HFFc6 (cell line): Measurements from ENCODE around the gene SV2B. TPM values are rescaled to one million over a fixed set of nuclear protein-coding genes. Genes with fewer than 3 reads are reported as not detected.

Experiments used
- DNase-seq: peaks from one replicate; pipeline ENCODE4 v3.0.0-alpha.2; 2018
- H3K27ac Mint-ChIP-seq: 2 replicates; pipeline ENCODE4 v1.8.0; 2020; ENCODE audit warnings: mild to moderate bottlenecking, mixed read lengths
- H3K27me3 Mint-ChIP-seq: 2 replicates; pipeline ENCODE4 v1.8.0; 2021; ENCODE audit warnings: mild to moderate bottlenecking, moderate library complexity, mixed read lengths; ENCODE audit not compliant: insufficient read depth
- H3K36me3 Mint-ChIP-seq: 2 replicates; pipeline ENCODE4 v1.8.0; 2021; ENCODE audit warnings: low read depth, mixed read lengths
- H3K4me1 Mint-ChIP-seq: 2 replicates; pipeline ENCODE4 v1.8.0; 2020; ENCODE audit warnings: low read depth, mixed read lengths
- H3K4me3 Mint-ChIP-seq: 2 replicates; pipeline ENCODE4 v1.8.0; 2020; ENCODE audit warnings: mild to moderate bottlenecking, moderate library complexity, mixed read lengths
- H3K9me3 Mint-ChIP-seq: 2 replicates; pipeline ENCODE4 v1.8.0; 2020; ENCODE audit warnings: mild to moderate bottlenecking, mixed read lengths
- CTCF ChIP-seq: fragments of 200-600 bp; sonication (generic); IDR thresholded peaks from 2 replicates; pipeline ENCODE4 v1.5.0; 2021; ENCODE audit warnings: antibody characterized with exemption, mild to moderate bottlenecking
- total RNA-seq, 6 experiments: library from RNA; stranded (reverse); fragmentation: NEBNext Ultra II Directional; extraction: Animal tissue kit (Norgen Biotek cat#: 25700); gene quantifications; 2 replicates in 1 of 6; 3 replicates in 5 of 6; pipeline ENCODE4 v1.2.3, GENCODE V29; 2021

SV2B gene
- total RNA-seq, 6 experiments from 2014 or later, result not detected

DNA sequence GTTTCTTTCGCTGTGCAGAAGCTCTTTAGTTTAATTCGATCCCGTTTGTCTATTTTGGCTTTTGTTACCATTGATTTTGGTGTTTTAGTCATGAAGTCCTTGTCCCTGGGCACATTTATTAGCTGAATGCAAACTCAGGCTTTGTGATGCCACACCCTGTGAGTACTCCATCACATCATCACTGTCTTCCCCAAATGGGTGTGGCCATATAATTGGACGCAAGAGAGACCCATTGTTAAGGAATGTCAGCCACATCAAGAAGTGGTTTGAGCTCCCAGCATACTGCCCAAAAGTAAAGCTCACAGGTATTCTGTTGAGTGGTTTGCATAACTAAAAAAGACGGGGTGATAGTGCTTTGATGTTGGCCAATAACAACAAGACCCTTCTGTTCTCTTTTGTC, 245.7 kb downstream of the SV2B start:
- H3K36me3 Mint-ChIP-seq, result no peaks in the 10 kb centered on the region
- H3K27ac Mint-ChIP-seq, result no peak overlapping the region
- DNase-seq, result no peak
- H3K9me3 Mint-ChIP-seq, result peaks cover 24% of the 10 kb centered on the region
- H3K27me3 Mint-ChIP-seq, result no peaks in the 10 kb centered on the region; the same call in none of the 2 replicates
- H3K4me3 Mint-ChIP-seq, result no peak overlapping the region
- TF ChIP-seq CTCF, result no peak
- no peaks in the 10 kb centered on the region for H3K4me1 Mint-ChIP-seq

- no peak overlapping the region for H3K27ac Mint-ChIP-seq
- no peak for DNase-seq
- no peak overlapping the region for H3K4me3 Mint-ChIP-seq
- no peaks in the 10 kb centered on the region for H3K36me3 Mint-ChIP-seq
- H3K9me3 Mint-ChIP-seq, result peaks cover 21% of the 10 kb centered on the region
- H3K4me1 Mint-ChIP-seq, result no peaks in the 10 kb centered on the region
- no peak for TF ChIP-seq CTCF
- no peaks in the 10 kb centered on the region; the same call in none of the 2 replicates for H3K27me3 Mint-ChIP-seq
Observed at GRCh38 chr15:91346259-91346658, 246.2 kb downstream of the SV2B start.

DNA sequence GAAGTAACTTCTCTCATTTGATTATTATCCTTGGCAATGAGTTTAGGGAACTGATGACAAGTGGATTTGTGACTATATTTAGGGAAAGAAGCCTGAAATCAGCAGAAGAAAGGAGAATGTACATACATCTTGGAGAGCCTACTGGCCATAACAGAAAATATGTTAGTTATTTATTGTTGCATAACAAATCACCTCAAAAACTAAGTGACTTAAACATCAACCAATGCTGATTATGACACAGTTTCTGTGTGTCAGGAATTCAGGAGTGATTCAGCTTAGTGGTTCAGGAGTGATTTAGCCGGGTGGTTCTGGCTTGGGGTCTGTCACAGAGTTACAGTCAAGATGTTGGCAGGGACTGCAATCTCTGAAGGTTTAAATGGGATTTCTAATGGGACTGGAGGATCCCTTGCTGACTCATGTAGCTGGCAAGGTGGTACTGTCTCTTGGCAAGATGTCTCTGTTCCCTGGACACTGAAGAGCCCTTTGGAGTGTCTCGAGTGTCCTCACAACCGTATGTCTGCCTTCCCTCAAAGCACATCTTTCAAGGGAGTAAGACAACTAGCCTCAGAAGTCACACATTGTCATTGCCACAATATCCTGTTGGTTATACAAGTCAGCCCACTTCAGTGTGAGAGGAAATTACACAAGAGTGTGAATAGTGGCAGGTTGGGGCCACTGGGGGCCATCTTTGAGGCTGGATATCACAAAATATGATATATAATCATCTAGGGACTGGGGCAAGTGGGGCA, 248.9 kb downstream of the SV2B start:
- Mint-ChIP-seq H3K4me3 (no peak overlapping the region), H3K27ac (no peak overlapping the region), H3K4me1 (no peaks in the 10 kb centered on the region), H3K36me3 (no peaks in the 10 kb centered on the region), H3K27me3 (no peaks in the 10 kb centered on the region; the same call in none of the 2 replicates), H3K9me3 (peaks cover 21% of the 10 kb centered on the region)
- TF ChIP-seq CTCF, result no peak
- no peak for DNase-seq

Other genes starting within 250 kb of the SV2B start
- gene FURIN, start 231.7 kb upstream of the SV2B start, total RNA-seq, result 10 to 100 TPM; 68.9 to 79.4 (median 74.6) TPM
- 1 to 10 TPM in 4 of 6 experiments, under 1 TPM in 2; 0.41 to 1.4 (median 1.1) TPM for gene FES, start 215.8 kb upstream of the SV2B start, total RNA-seq
- 10 to 100 TPM; 15.8 to 26.9 (median 23.4) TPM for gene MAN2A2, start 197.0 kb upstream of the SV2B start, total RNA-seq
- gene HDDC3, start 167.7 kb upstream of the SV2B start, total RNA-seq, result 10 to 100 TPM; 11.2 to 15.7 (median 13.5) TPM
- 10 to 100 TPM; 65.3 to 77.5 (median 72.1) TPM for gene UNC45A, start 165.0 kb upstream of the SV2B start, total RNA-seq
- 10 to 100 TPM; 13.7 to 16.4 (median 14.2) TPM for gene RCCD1, start 145.4 kb upstream of the SV2B start, total RNA-seq
- gene PRC1, start 105.7 kb upstream of the SV2B start, total RNA-seq, result 100 to 1,000 TPM in 5 of 6 experiments, 10 to 100 TPM in 1; 85.5 to 210 (median 189) TPM
- gene VPS33B, start 77.7 kb upstream of the SV2B start, total RNA-seq, result 10 to 100 TPM; 12.7 to 18.8 (median 16.2) TPM